ENCODE data around the gene GPR183.

Gene GPR183

GRCh38 chr13:99307247-99307646 lies at the start of gene GPR183:
Gene GPR183 (minus strand): TSS chr13:99307399. CDS start chr13:99296145, 11,254 bp downstream.
- DNase-seq = no peak

GRCh38 chr13:99356262-99357091 lies 49.3 kb upstream of the GPR183 start:
- no peak for DNase-seq

- no peak for DNase-seq
Measured at GRCh38 chr13:99356012-99356261, 48.7 kb upstream of the GPR183 start.

- DNase-seq = no peak
Measured at GRCh38 chr13:99355267-99356011, 48.2 kb upstream of the GPR183 start.

- no peak for DNase-seq
Measured at GRCh38 chr13:99354371-99354951, 47.3 kb upstream of the GPR183 start.

GRCh38 chr13:99353836-99354235 lies 46.6 kb upstream of the GPR183 start:
- DNase-seq = no peak

- DNase-seq = no peak
Measured at GRCh38 chr13:99353246-99353600, 46.0 kb upstream of the GPR183 start.

GRCh38 chr13:99352351-99353245 lies 45.4 kb upstream of the GPR183 start:
- DNase-seq = no peak

GRCh38 chr13:99351772-99352171 lies 44.6 kb upstream of the GPR183 start:
- no peak for DNase-seq

- DNase-seq = no peak
Measured at GRCh38 chr13:99350191-99350590, 43.0 kb upstream of the GPR183 start.

- no peak for DNase-seq
Measured at GRCh38 chr13:99347911-99348451, 40.8 kb upstream of the GPR183 start.

- DNase-seq = no peak
Measured at GRCh38 chr13:99347335-99347878, 40.2 kb upstream of the GPR183 start.

- DNase-seq = no peak
Measured at GRCh38 chr13:99346335-99347042, 39.3 kb upstream of the GPR183 start.

- no peak for DNase-seq
Measured at GRCh38 chr13:99345345-99345744, 38.1 kb upstream of the GPR183 start.

GRCh38 chr13:99344610-99345208 lies 37.5 kb upstream of the GPR183 start:
- no peak for DNase-seq

- DNase-seq = no peak
Measured at GRCh38 chr13:99342723-99343315, 35.6 kb upstream of the GPR183 start.

GRCh38 chr13:99341969-99342722 lies 34.9 kb upstream of the GPR183 start:
- no peak for DNase-seq

- DNase-seq = no peak
Measured at GRCh38 chr13:99340638-99341037, 33.4 kb upstream of the GPR183 start.

- no peak for DNase-seq
Measured at GRCh38 chr13:99339736-99340397, 32.7 kb upstream of the GPR183 start.

Data from activated naive CD4-positive, alpha-beta T cell treated with anti-CD3 and anti-CD28 coated beads, Interleukin-2, amount 50 U/mL, for 16 hours (primary cell).